Hepatic stellate cell (primary cell): ENCODE measurements around the gene ITGB4.
A peak's percentile ranks its signal among the peaks of the same experiment; 100 is the strongest.

Source experiments
- DNase-seq: peaks from one replicate; pipeline ENCODE4 v3.0.0; 2011; ENCODE audit warnings: low spot score

ITGB4 gene

GRCh38 chr17:75720656-75721462 lies at the start of gene ITGB4:
ITGB4 (plus strand) TSS chr17:75721459; CDS start chr17:75724704, 3,245 bp downstream.
- DNase-seq, result no peak

- DNase-seq, result no peak
These were observed 49.2 kb upstream of the ITGB4 start for GRCh38 chr17:75672011-75672410.

DNA sequence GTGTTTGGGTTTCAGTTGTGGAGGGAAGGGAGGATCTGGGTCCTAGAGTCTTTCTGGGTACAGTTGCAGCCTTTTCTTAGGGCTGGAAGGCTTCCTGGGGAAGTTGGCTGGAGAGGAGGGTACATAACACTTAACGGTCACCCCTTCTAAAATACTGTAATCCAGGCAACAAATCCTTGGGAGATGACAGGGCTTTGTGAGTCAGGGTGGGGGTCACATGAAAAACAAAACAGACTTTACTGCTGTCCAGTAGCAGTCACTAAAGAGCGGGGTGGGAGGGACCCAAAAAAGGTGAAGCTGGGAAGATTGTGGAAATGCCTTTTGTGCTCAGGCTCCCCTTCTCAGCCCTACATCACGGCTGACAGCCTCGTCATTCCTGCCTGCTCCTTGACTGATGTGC lies 47.8 kb upstream of the ITGB4 start:
- no peak for DNase-seq

GRCh38 chr17:75676461-75676860 lies 44.8 kb upstream of the ITGB4 start:
- DNase-seq, result no peak

- no peak for DNase-seq
These were observed 41.5 kb upstream of the ITGB4 start for GRCh38 chr17:75679706-75680211.

DNA sequence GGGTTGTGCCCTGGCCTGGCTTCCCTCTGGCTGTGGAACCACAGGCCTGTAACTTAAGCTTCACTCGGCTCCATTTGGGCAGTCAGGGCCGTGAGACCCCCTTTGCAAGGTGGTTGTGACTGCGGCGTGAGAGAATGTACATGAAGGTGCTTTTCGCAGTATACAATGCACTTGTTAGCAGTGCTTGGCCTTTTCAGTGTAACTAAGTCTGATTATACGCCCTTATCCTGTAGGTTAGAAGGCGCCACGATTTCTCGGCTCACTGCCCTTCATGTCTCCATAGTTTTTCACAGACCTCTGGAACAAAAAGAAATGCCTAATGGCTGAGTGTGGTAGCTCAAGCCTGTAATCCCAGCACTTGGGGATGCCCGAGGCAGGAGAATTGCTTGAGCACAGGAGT lies 40.8 kb upstream of the ITGB4 start:
- no peak for DNase-seq

DNA sequence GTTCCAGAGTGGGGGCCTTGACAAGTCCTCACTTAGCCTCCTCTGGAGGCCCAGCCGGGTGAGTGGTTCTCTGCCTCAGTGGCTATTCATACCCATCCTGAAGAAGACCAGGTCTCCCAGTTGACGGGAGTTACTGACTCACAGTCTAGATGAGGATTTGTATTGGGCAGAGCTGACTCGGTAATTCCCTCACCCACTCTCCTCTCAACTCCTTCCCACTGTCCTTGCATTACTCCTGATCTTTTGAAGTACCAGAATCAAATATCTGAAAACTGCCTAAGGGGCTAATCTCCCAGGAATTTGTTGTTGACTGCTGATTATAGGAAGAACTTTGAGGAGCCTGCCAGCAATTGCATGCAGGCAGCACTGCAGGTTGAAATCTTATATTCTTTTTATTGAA lies 40.0 kb upstream of the ITGB4 start:
- no peak for DNase-seq

DNA sequence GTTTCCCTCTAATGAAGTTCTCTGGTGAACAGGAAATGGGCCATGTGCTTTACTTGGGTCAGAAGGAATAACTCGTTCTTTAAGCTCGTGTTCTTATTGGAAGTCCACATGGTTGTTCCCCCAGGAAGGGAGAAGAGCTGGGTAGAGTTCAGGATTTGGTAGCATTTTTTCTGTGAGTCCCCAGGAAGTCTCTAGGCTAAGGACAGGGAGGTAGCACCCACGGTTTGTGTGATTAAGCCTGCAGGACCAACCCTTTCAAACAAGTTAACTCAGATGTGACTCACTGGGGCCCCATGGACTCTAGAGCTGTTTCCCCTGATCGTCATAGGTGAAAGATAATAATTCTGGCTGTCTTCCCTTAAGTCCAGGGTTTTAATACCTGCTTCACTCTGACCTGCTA lies 37.7 kb upstream of the ITGB4 start:
- peak; percentile 65 for DNase-seq

GRCh38 chr17:75684249-75684648 lies 37.0 kb upstream of the ITGB4 start:
- no peak for DNase-seq

- DNase-seq, result no peak
These were observed 36.3 kb upstream of the ITGB4 start for GRCh38 chr17:75684924-75685323.

DNA sequence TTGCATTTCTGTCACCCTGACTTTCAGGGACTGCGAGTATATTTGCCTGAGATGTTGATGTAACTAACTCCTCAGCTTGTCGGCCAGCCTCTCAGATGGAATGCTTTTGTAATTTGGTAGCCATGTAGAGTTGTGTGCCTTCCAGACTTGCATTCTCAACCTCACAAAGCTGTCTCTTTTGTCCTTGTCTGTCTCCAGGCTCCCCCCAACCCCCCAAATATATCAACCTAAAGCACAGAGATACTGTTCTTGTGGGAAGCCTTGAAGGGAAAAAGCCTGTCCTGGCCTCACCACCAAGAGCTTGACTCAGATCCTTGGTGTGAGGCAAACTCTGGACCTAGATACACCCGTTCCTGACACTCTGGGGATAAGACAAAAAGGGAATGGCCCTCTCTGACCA lies 35.8 kb upstream of the ITGB4 start:
- no peak for DNase-seq

DNA sequence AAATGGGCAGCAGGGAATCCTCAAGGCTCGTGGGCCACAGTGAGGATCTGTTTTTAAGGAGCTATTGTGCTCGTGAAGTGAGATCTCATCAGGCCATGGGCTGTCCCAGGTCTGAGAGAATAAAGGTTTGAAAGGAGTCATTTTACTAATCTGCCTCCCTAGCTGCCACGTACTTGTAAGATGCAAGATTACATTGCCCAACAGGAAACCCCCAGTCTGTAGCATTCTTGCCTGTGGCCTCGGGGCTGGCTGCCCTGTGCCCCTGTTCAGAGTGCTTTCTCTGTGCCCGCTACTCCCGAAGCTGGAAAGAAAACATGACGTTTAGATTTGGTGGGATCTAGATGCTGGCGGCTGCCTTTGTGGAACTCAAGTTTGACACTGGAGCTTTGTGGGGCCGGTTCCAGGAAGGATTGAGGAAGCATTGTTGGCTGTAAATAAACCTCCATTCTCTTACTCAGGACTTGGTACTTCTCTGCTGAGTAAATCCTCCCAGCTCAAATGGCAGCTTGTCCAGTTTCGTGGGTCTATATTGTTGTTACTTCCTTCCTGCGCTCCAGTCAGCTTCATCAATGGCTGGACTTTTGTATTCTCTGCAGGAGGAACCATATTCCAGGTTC lies 32.9 kb upstream of the ITGB4 start:
- DNase-seq, result no peak

DNA sequence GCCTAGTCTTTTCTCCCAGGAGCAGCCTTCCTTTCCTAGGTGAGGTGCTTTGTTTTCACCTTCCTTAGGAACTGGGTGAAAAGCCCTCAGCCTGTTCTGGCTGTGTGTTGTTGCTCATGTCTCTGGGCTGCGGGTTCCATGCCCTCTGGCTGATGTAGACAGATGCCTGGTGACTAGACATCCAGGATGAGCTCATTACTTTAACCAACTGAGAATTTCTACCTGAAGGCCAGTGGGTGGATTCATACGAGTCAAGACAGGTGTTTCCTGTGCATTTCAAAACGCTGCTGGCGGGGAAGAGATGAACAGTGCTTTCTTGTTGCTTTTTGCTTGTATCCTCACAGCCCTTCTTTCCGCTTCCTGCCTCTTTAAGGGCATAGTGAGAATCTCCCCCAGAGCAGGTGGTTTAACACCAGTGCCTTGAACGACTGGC lies 31.8 kb upstream of the ITGB4 start:
- DNase-seq, result no peak

GRCh38 chr17:75691371-75691791 lies 29.9 kb upstream of the ITGB4 start:
- no peak for DNase-seq

- no peak for DNase-seq
These were observed 29.2 kb upstream of the ITGB4 start for GRCh38 chr17:75691801-75692626.

DNA sequence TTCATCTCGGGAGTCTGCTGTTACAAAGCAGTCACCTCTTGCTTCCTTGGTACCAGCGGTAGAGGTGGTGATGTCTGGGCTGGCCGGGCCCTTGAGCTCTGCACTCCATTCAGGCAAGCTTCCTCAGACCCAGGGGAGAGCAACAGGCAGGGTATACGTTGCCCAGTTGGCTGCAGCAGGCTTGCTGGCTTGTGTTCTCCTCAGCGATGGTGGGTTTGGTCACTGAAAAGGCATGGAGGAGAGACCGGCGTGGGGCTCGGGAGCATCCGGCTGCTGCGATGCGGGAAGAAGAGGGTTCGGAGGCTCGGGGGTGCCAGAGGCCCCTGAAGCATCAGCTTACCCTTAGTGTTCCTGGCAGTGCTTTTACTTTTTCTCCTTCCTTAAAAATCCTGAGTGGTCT lies 28.3 kb upstream of the ITGB4 start:
- no peak for DNase-seq

GRCh38 chr17:75693500-75694481 lies 27.5 kb upstream of the ITGB4 start:
- peak; percentile 48 for DNase-seq

- no peak for DNase-seq
These were observed 26.7 kb upstream of the ITGB4 start for GRCh38 chr17:75694536-75694935.

DNA sequence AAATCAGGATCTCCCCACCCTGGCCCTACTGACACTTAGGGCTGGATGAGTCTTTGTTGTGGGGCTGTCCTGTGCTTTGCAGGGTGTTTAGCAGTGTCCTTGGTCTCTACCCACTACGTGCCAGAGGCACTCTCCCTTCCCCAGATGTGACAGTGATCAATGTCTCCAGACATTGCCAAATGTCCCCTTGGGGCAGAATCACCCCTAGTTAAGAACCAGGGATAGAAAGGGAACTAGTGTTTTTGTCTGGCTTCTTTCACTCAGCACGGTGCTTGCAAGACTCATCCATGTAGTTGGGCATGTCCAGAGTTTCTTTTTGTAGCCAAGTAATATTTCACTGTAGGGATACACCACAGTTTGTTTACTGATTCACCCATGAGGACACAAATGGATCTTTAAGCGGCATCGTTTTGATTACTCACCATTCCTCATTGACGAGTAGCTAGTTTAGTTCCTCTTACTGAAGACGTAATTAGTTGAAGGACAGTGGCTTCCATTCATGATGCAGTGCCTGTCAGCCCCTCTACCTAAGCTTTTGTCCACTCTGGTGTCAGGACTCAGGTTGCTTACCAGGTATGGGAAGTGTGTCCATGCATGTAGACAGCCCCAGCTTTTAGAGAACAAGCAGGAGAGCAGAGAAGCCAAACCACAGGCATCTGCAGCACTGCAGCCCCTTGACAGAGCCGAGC lies 26.0 kb upstream of the ITGB4 start:
- DNase-seq, result no peak

GRCh38 chr17:75695830-75696271 lies 25.4 kb upstream of the ITGB4 start:
- DNase-seq, result no peak
